Measurements from ENCODE around the gene HELZ2. TPM values are rescaled to one million over a fixed set of nuclear protein-coding genes. Genes with fewer than 3 reads are reported as not detected.

Gene HELZ2
- total RNA-seq, 2 donors from 2014 or later = 37.1 to 46.1 TPM

DNA sequence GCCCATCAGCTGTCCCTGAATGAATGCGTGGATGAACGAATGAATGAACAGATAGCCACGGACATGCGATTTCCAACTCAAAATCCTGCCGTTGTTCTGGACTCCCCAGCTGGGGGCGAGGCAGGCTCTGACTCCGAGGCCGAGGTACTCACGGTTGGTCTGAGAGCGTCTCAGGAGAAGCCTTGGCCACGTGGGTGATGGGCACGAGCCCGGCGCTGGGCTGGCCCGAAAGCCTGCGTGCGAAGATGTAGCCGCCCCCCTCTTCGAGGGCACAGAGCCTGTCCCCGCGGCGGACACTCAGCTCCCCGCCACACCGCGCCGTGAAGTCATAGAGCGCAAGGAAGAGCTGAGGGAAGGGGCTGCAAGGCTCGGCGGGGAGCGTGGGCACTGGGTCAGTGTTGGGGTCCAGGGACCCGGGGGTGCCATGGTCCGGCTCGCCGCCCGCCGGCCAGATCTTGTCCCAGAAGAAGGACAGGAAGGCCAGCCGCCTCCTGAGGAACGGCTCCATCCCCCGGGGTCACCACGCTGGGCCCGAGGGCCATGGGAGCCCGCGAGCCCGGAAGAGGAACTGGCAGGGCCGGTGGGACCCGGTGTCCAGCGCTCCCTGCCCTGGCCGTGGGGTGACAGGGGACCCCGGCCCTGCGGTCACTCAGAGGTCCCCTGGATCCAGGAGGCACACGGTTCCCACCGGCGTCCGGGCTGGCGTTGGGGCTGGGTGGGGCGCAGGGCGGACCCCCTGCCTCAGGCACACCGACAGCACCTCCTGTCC lies 26.9 kb downstream of the HELZ2 start:
- DNase-seq (ENCODE audit: low spot score) = no peak
- no peak overlapping the region for H3K4me3 ChIP-seq
- TF ChIP-seq POLR2AphosphoS5 (IDR thresholded peaks at IDR 0.05) = no peak
- TF ChIP-seq, protein P1, sequence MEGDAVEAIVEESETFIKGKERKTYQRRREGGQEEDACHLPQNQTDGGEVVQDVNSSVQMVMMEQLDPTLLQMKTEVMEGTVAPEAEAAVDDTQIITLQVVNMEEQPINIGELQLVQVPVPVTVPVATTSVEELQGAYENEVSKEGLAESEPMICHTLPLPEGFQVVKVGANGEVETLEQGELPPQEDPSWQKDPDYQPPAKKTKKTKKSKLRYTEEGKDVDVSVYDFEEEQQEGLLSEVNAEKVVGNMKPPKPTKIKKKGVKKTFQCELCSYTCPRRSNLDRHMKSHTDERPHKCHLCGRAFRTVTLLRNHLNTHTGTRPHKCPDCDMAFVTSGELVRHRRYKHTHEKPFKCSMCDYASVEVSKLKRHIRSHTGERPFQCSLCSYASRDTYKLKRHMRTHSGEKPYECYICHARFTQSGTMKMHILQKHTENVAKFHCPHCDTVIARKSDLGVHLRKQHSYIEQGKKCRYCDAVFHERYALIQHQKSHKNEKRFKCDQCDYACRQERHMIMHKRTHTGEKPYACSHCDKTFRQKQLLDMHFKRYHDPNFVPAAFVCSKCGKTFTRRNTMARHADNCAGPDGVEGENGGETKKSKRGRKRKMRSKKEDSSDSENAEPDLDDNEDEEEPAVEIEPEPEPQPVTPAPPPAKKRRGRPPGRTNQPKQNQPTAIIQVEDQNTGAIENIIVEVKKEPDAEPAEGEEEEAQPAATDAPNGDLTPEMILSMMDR (IDR thresholded peaks at IDR 0.05) = no peak
- TF ChIP-seq POLR2A (IDR thresholded peaks at IDR 0.05) = no peak

DNA sequence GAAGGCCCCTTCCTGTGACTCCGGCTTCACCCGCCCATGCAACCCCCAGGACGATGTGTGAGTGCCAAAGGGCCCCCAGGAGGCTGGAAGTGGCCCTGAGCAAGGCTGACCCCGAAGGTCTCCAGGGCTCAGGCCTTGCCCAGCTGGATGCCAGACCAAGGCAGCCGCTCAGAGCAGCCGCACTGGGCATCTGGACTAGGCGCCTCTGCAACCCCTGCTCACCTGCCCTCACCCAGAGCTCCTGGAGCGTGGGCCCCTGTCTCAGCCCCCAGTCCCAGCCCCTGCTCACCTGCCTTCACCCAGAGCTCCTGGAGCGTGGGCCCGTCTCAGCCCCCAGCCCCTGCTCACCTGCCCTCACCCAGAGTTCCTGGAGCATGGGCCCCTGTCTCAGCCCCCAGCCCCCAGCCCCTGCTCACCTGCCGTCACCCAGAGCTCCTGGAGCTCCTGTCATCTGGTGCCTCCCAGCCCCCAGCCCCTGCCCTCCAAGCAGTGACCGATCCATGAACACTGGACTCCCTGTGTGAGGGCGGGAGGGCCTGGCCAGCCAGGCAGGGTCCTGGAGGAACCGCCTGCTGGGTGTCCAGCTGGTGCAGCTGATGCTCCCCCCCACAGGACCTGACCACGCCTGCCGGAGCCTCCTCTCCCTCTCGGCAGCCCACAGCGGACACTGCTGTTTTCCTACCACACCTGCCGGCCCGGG lies 27.6 kb downstream of the HELZ2 start:
- Histone ChIP-seq H3K4me3 (no peak overlapping the region), H3K4me1 (replicated peaks) (no peaks in the 10 kb centered on the region), H3K9me3 (no peaks in the 10 kb centered on the region), H3K36me3 (no peaks in the 10 kb centered on the region), H3K27me3 (replicated peaks; ENCODE audit: insufficient read depth) (no peaks in the 10 kb centered on the region), H3K27ac (no peak overlapping the region)
- no peak for DNase-seq (ENCODE audit: low spot score)
- 64% methylated on average over 9 of the region's 20 CpGs for WGBS
- intact Hi-C loops (cut with DNase I) = no loop called here
- TF ChIP-seq POLR2AphosphoS5 (IDR thresholded peaks at IDR 0.05) = no peak
- TF ChIP-seq POLR2A (IDR thresholded peaks at IDR 0.05) = no peak
- TF ChIP-seq, protein P1 (IDR thresholded peaks at IDR 0.05) = no peak

More for the DNA sequence above, 26.9 kb downstream of the HELZ2 start:
- Histone ChIP-seq H3K27me3 (replicated peaks; ENCODE audit: insufficient read depth) (no peaks in the 10 kb centered on the region), H3K27ac (no peak overlapping the region), H3K36me3 (no peaks in the 10 kb centered on the region), H3K9me3 (no peaks in the 10 kb centered on the region), H3K4me1 (replicated peaks) (no peaks in the 10 kb centered on the region)
- WGBS = 50% methylated on average over 41 of the region's 58 CpGs
- intact Hi-C loops (cut with DNase I) = no loop called here

DNA sequence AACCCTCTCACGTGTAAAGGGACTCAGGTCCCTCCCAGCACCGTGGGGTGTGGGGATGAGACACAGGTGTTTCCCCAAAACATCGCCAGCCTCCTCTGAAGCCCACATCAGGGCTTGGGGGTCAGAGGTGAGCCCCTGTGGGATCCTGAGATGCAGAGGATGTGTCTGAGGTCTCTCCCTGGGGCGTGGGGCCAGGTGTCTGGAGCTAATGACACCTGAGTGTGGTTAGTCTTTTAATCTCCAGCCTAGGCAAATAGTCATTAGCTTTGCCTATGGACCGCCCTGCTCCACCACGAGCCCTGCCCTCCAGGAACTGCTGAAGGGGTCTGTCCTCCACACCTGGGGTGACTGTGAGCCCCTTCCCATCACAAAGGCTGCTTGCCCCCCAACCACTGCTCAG lies 28.2 kb downstream of the HELZ2 start:
- WGBS = 58% methylated on average over 6 of the region's 6 CpGs
- intact Hi-C loops (cut with DNase I) = no loop called here
- Histone ChIP-seq H3K4me3 (no peak overlapping the region), H3K27me3 (replicated peaks; ENCODE audit: insufficient read depth) (no peaks in the 10 kb centered on the region), H3K27ac (no peak overlapping the region), H3K36me3 (no peaks in the 10 kb centered on the region), H3K4me1 (replicated peaks) (no peaks in the 10 kb centered on the region), H3K9me3 (no peaks in the 10 kb centered on the region)
- DNase-seq (ENCODE audit: low spot score) = no peak
- TF ChIP-seq POLR2A (IDR thresholded peaks at IDR 0.05) = no peak
- TF ChIP-seq, protein P1 (IDR thresholded peaks at IDR 0.05) = no peak
- TF ChIP-seq POLR2AphosphoS5 (IDR thresholded peaks at IDR 0.05) = no peak

DNA sequence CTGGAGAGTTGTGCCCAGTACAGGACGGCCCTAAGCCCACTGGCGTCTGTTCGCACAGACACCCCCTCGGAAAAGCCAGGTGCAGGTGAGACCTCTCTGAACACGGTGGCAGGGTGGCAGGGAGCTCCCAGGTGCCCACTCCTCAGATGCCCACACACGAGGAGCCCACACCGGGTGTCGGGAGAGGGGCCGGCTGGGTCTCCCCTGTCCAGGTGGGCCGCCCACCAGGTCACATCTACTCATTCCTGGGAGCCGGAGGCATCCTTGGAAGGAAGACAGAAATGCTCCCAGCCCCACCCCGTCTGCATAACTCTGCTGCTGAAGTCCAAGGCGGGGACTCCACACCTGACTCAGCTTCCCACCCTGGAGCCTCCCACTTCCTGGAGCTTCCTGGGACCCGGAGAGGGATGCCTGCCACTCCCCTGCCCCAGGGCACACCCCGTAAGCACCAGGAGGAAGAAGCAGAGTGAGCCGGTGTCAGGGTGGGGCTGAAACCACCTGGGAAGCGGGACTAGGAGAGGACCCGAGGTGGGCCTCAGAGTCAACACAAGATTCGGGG lies 29.0 kb downstream of the HELZ2 start:
- WGBS = 54% methylated on average over 19 of the region's 19 CpGs
- TF ChIP-seq POLR2AphosphoS5 (IDR thresholded peaks at IDR 0.05) = no peak
- TF ChIP-seq POLR2A (IDR thresholded peaks at IDR 0.05) = no peak
- TF ChIP-seq, protein P1 (IDR thresholded peaks at IDR 0.05) = no peak
- intact Hi-C loops (cut with DNase I) = no loop called here
- Histone ChIP-seq H3K9me3 (no peaks in the 10 kb centered on the region), H3K4me1 (replicated peaks) (no peaks in the 10 kb centered on the region), H3K4me3 (no peak overlapping the region), H3K27me3 (replicated peaks; ENCODE audit: insufficient read depth) (no peaks in the 10 kb centered on the region), H3K36me3 (no peaks in the 10 kb centered on the region), H3K27ac (no peak overlapping the region)
- DNase-seq (ENCODE audit: low spot score) = no peak
